K562 (cell line): ENCODE results near the gene TEX14. TPM values are rescaled to one million over a fixed set of nuclear protein-coding genes. Genes with fewer than 3 reads are reported as not detected.

Source experiments
- ASH1L ChIP-seq: fragments of 450-650 bp; IDR thresholded peaks from 2 replicates; pipeline ENCODE4 v1.6.1; 2018; ENCODE audit warnings: borderline replicate concordance, mild to moderate bottlenecking, low read depth; ENCODE audit not compliant: partially characterized antibody
- CBX8 ChIP-seq: fragments of 200-600 bp; sonication (generic); IDR thresholded peaks from 2 replicates; pipeline ENCODE4 v1.6.1; 2012; ENCODE audit warnings: borderline replicate concordance, mixed run types, low read depth, mild to moderate bottlenecking, moderate library complexity, mixed read lengths, low read length, control low read depth, inconsistent platforms; ENCODE audit not compliant: poor library complexity, severe bottlenecking; ENCODE audit errors: extremely low read depth
- CREB1 ChIP-seq, 2 experiments: sonication (generic) in 1 of 2; formaldehyde crosslinking in 1 of 2; IDR thresholded peaks; 2 replicates each; pipeline versions ENCODE4 v1.6.1 to v1.8.0; 2012 to 2022; ENCODE audit warnings: inconsistent platforms in 1 of 2, mild to moderate bottlenecking in 1 of 2, missing genetic modification reagents in 1 of 2, moderate library complexity in 1 of 2
- CREB5 ChIP-seq: fragments of 250-450 bp; sonication (Bioruptor Pico); IDR thresholded peaks from 2 replicates; pipeline ENCODE4 v1.5.0; 2020; ENCODE audit warnings: mild to moderate bottlenecking
- CREM ChIP-seq: IDR thresholded peaks from 2 replicates; pipeline ENCODE4 v1.6.1; 2014; ENCODE audit warnings: antibody characterized with exemption, low read depth
- EZH2 ChIP-seq: IDR thresholded peaks from 2 replicates; pipeline ENCODE4 v1.6.1; 2012; ENCODE audit warnings: low read depth, mild to moderate bottlenecking, inconsistent platforms, low read length, borderline replicate concordance
- KLF16 ChIP-seq: IDR thresholded peaks from 2 replicates; pipeline ENCODE4 v1.6.1; 2016; ENCODE audit warnings: antibody characterized with exemption
- MCM7 ChIP-seq, 2 experiments: fragments of 450-650 bp; IDR thresholded peaks; 2 replicates each; pipeline ENCODE4 v1.6.1; 2016 to 2018
- NCOA4 ChIP-seq: fragments of 450-650 bp; IDR thresholded peaks from 2 replicates; pipeline ENCODE4 v1.6.1; 2018; ENCODE audit warnings: mild to moderate bottlenecking; ENCODE audit not compliant: partially characterized antibody
- NR0B1 ChIP-seq: fragments of 450-650 bp; IDR thresholded peaks from one replicate; pipeline ENCODE4 v1.6.1; 2018; ENCODE audit warnings: mild to moderate bottlenecking, moderate library complexity; ENCODE audit not compliant: partially characterized antibody
- OTX1 ChIP-seq: fragments of 450-650 bp; formaldehyde crosslinking; IDR thresholded peaks from 2 replicates; pipeline ENCODE4 v1.4.0; 2022; ENCODE audit warnings: mild to moderate bottlenecking
- PATZ1 ChIP-seq: fragments of 250-450 bp; sonication (Bioruptor Pico); IDR thresholded peaks from 2 replicates; pipeline ENCODE4 v1.5.0; 2020; ENCODE audit warnings: mild to moderate bottlenecking, borderline replicate concordance
- PTBP1 ChIP-seq: fragments of 200-400 bp; formaldehyde crosslinking; IDR thresholded peaks from 2 replicates; pipeline ENCODE4 v1.6.1; 2017; ENCODE audit warnings: low read depth, low read length
- SNAPC5 ChIP-seq: fragments of 250-450 bp; sonication (Bioruptor Pico); IDR thresholded peaks from 2 replicates; pipeline ENCODE4 v1.8.0; 2021; ENCODE audit warnings: moderate library complexity, mild to moderate bottlenecking, inconsistent platforms
- SOX6 ChIP-seq: fragments of 450-650 bp; IDR thresholded peaks from 2 replicates; pipeline ENCODE4 v1.6.1; 2014; ENCODE audit warnings: mild to moderate bottlenecking
- TAF15 ChIP-seq: fragments of 200-400 bp; formaldehyde crosslinking; IDR thresholded peaks from 2 replicates; pipeline ENCODE4 v1.6.1; 2017; ENCODE audit warnings: mild to moderate bottlenecking, low read depth, low read length, moderate library complexity
- TBL1XR1 ChIP-seq, 2 experiments: IDR thresholded peaks; 2 replicates each; pipeline ENCODE4 v1.6.1; 2012; ENCODE audit warnings: improper control_type of control experiment in 2 of 2, low read length in 2 of 2, mild to moderate bottlenecking in 1 of 2
- TCFL5 ChIP-seq: fragments of 250-450 bp; sonication (Bioruptor Pico); conservative IDR thresholded peaks from 2 replicates; pipeline ENCODE4 v1.6.1; 2021; ENCODE audit warnings: mild to moderate bottlenecking, moderate library complexity, matching md5 sums
- ZBTB7A ChIP-seq: IDR thresholded peaks from 2 replicates; pipeline ENCODE4 v1.6.1; 2011; ENCODE audit warnings: low read depth, mild to moderate bottlenecking, low read length, moderate library complexity, borderline replicate concordance; ENCODE audit not compliant: control insufficient read depth
- ZC3H8 ChIP-seq: fragments of 450-650 bp; IDR thresholded peaks from 2 replicates; pipeline ENCODE4 v1.6.1; 2017
- ZNF146 ChIP-seq: IDR thresholded peaks from one replicate; pipeline ENCODE4 v1.6.1; 2018; ENCODE audit warnings: missing compliant biosample characterization; ENCODE audit not compliant: unreplicated experiment
- ZNF232 ChIP-seq: sonication (generic); formaldehyde crosslinking; IDR thresholded peaks from 2 replicates; pipeline ENCODE4 v1.8.0; 2022; ENCODE audit warnings: mild to moderate bottlenecking, missing genetic modification reagents
- ZNF561 ChIP-seq: fragments of 450-650 bp; formaldehyde crosslinking; conservative IDR thresholded peaks from 2 replicates; pipeline ENCODE4 v1.4.0; 2020; ENCODE audit warnings: mild to moderate bottlenecking, moderate library complexity
- ZNF699 ChIP-seq: fragments of 250-450 bp; sonication (Bioruptor Pico); IDR thresholded peaks from 2 replicates; pipeline ENCODE4 v1.8.0; 2021; ENCODE audit warnings: mild to moderate bottlenecking, moderate library complexity; ENCODE audit not compliant: insufficient replicate concordance
- polyA plus RNA-seq, 8 experiments: library from polyadenylated mRNA; depleted of rRNA in 4 of 8; stranded (reverse) in 5 of 8; unstranded in 3 of 8; fragments of >200 nt; fragmentation: Nextera tagmentation in 2 of 8; fragmentation: Illumina TruSeq in 1 of 8; extraction: Ambion mirVana in 2 of 8; extraction: Trizol in 1 of 8; gene quantifications; 2 replicates each; pipeline versions ENCODE4 v1.2.1 to v1.2.3, GENCODE V29; 2011 to 2014; ENCODE audit warnings: inconsistent platforms in 1 of 8, missing spikeins in 1 of 8
- total RNA-seq, 7 experiments: library from RNA; depleted of rRNA in 6 of 7; stranded (reverse); fragments of >200 nt in 6 of 7; fragmentation: Illumina TruSeq in 2 of 7; extraction: Trizol in 2 of 7; gene quantifications; 2 replicates each; pipeline versions ENCODE4 v1.2.1 to v1.2.3, GENCODE V29; 2011 to 2021; ENCODE audit warnings: low replicate concordance in 1 of 7

Gene TEX14
- total and polyA plus RNA-seq, 9 of the 15 experiments (the other 6 are each of a cell fraction or from before 2014, with no cell fraction given), result 0.05 to 0.12 (median 0.09) TPM; not detected in 1

GRCh38 chr17:58665946-58666857 lies 25.6 kb downstream of the TEX14 start (continued):
- TF ChIP-seq ASH1L (no peak), NR0B1 (no peak), ZNF232 (CRISPR knock-in tag) (no peak), EZH2 (no peak), PATZ1 (CRISPR knock-in tag) (no peak), PTBP1 (0 out of 2 replicates have a peak, but pooled peaks have one; percentile 25), ZNF146 (CRISPR knock-in tag) (no peak), SOX6 (no peak), ZC3H8 (peak; percentile 97), TCFL5 (CRISPR knock-in tag) (no peak), CREB1 (IDR thresholded peaks at IDR 0.05) (no peak), CREB1 (CRISPR knock-in tag; IDR thresholded peaks at IDR 0.05) (no peak), ZNF561 (CRISPR knock-in tag) (no peak), CREM (no peak), CBX8 (no peak), KLF16 (no peak), OTX1 (CRISPR knock-in tag) (peak; percentile 84), TBL1XR1 (IDR thresholded peaks at IDR 0.05; ENCODE audit: low read length in 2 of 2) (peak in 1 of 2 experiments; percentile 8; a peak in 1 of 4 replicates), MCM7 (IDR thresholded peaks at IDR 0.05) (no peak), ZBTB7A (no peak), CREB5 (CRISPR knock-in tag) (no peak), NCOA4 (no peak), TAF15 (no peak), SNAPC5 (CRISPR knock-in tag) (peak; percentile 81), ZNF699 (no peak)
